Caco-2 (cell line): ENCODE data around the gene NGEF. TPM values are rescaled to one million over a fixed set of nuclear protein-coding genes. Genes with fewer than 3 reads are reported as not detected.

Source experiments
- BruUV-seq: library from RNA; stranded (reverse); fragments of 400-500 nt; replicated peaks from 2 replicates; lab custom pipeline; 2021; lab: Mats Ljungman, UMichigan
- CTCF ChIA-PET: fragments of 300-600 bp; sonication (Branson Sonifier 250); formaldehyde crosslinking; loops from one replicate; lab custom pipeline; 2022; ENCODE audit warnings: antibody characterized with exemption; lab: Charles Lee
- POLR2A ChIA-PET: fragments of 300-600 bp; sonication (Branson Sonifier 250); formaldehyde crosslinking; loops from one replicate; lab custom pipeline; 2022; ENCODE audit warnings: antibody characterized with exemption; lab: Charles Lee
- DNase-seq, 2 experiments: peaks; one replicate each; pipeline versions ENCODE4 v3.0.0 to v3.0.0-alpha.2; 2020 to 2022
- H3K27me3 ChIP-seq: replicated peaks from 2 replicates; pipeline ENCODE4 v1.6.0; 2011; ENCODE audit warnings: low read length; ENCODE audit not compliant: control insufficient read depth, insufficient read depth
- H3K36me3 ChIP-seq: 2 replicates; pipeline ENCODE4 v1.5.1; 2011; ENCODE audit warnings: low read length; ENCODE audit not compliant: control insufficient read depth, insufficient read depth
- H3K4me1 ChIP-seq: fragments of 250-450 bp; sonication (Bioruptor Pico); 2 replicates; pipeline ENCODE4 v1.5.1; 2020; ENCODE audit warnings: mild to moderate bottlenecking
- H3K4me3 ChIP-seq: 2 replicates; pipeline ENCODE4 v1.5.1; 2011; ENCODE audit warnings: low read depth, mild to moderate bottlenecking, control low read depth, low read length
- H3K9me3 ChIP-seq: fragments of 250-450 bp; sonication (Bioruptor Pico); 2 replicates; pipeline ENCODE4 v1.5.1; 2020; ENCODE audit warnings: mild to moderate bottlenecking, moderate library complexity
- H3K27ac Mint-ChIP-seq: one replicate; pipeline ENCODE4 v1.8.0; 2022; ENCODE audit warnings: mixed read lengths; ENCODE audit not compliant: unreplicated experiment
- H3K27me3 Mint-ChIP-seq: one replicate; pipeline ENCODE4 v1.8.0; 2022; ENCODE audit warnings: mixed read lengths; ENCODE audit not compliant: insufficient read depth, unreplicated experiment
- H3K36me3 Mint-ChIP-seq: one replicate; pipeline ENCODE4 v1.8.0; 2022; ENCODE audit warnings: mild to moderate bottlenecking, mixed read lengths; ENCODE audit not compliant: insufficient read depth, unreplicated experiment
- H3K4me1 Mint-ChIP-seq: one replicate; pipeline ENCODE4 v1.8.0; 2022; ENCODE audit warnings: low read depth, mixed read lengths; ENCODE audit not compliant: unreplicated experiment
- H3K4me3 Mint-ChIP-seq: one replicate; pipeline ENCODE4 v1.8.0; 2022; ENCODE audit warnings: mild to moderate bottlenecking, moderate library complexity, mixed read lengths; ENCODE audit not compliant: unreplicated experiment
- H3K9me3 Mint-ChIP-seq: one replicate; pipeline ENCODE4 v1.8.0; 2022; ENCODE audit warnings: mixed read lengths; ENCODE audit not compliant: unreplicated experiment
- CTCF ChIP-seq, 2 experiments: fragments of 200-600 bp in 1 of 2; IDR thresholded peaks; 1 replicate in 1 of 2; 2 replicates in 1 of 2; pipeline versions ENCODE4 v1.5.1 to v1.8.0; 2011 to 2022; ENCODE audit warnings: antibody characterized with exemption in 1 of 2, control low read depth in 1 of 2, inconsistent platforms in 1 of 2, low read depth in 1 of 2, low read length in 1 of 2, mild to moderate bottlenecking in 1 of 2, moderate library complexity in 1 of 2; ENCODE audit not compliant: insufficient read depth in 1 of 2, severe bottlenecking in 1 of 2, unreplicated experiment in 1 of 2
- intact Hi-C: fragments of 100-400 bp; cut with micrococcal nuclease; formaldehyde crosslinking; loops from one replicate; pipeline ENCODE4 v1.10.0; 2022; ENCODE audit not compliant: unreplicated experiment
- total RNA-seq: library from RNA; stranded (reverse); gene quantifications from 2 replicates; pipeline ENCODE4 v1.2.3, GENCODE V29; 2022

NGEF gene
- total RNA-seq, 1 experiment from 2014 or later: 0.77 TPM

GRCh38 chr2:232871835-232872736 is 141.0 kb downstream of the NGEF start:
- no peaks in the 10 kb centered on the region for H3K27me3 Mint-ChIP-seq
- no peak for TF ChIP-seq CTCF (IDR thresholded peaks at IDR 0.05; ENCODE audit: insufficient read depth in 1 of 2, low read depth in 1 of 2, low read length in 1 of 2, severe bottlenecking in 1 of 2, unreplicated experiment in 1 of 2)
- BruUV-seq: no TSS peak
- H3K4me1 ChIP-seq: 0 out of 2 replicates have a peak, but pooled peaks cover 9% of the 10 kb centered on the region
- H3K9me3 Mint-ChIP-seq: no peaks in the 10 kb centered on the region
- peaks cover 12% of the 10 kb centered on the region for H3K36me3 Mint-ChIP-seq
- H3K9me3 ChIP-seq: no peaks in the 10 kb centered on the region
- DNase-seq: no peak
- H3K36me3 ChIP-seq: no peaks in the 10 kb centered on the region
- H3K27me3 ChIP-seq: no peaks in the 10 kb centered on the region
- H3K4me3 Mint-ChIP-seq: no peak overlapping the region
- POLR2A ChIA-PET: no interaction called here
- no peaks in the 10 kb centered on the region for H3K4me1 Mint-ChIP-seq
- intact Hi-C loops: no loop called here
- CTCF ChIA-PET: no interaction called here
- H3K4me3 ChIP-seq: no peak overlapping the region
- H3K27ac Mint-ChIP-seq: no peak overlapping the region

- CTCF ChIA-PET: no interaction called here
Measured at GRCh38 chr2:232871418-232871834, 141.6 kb downstream of the NGEF start.

More at GRCh38 chr2:232871418-232871834, 141.6 kb downstream of the NGEF start:
- no peak for TF ChIP-seq CTCF (IDR thresholded peaks at IDR 0.05; ENCODE audit: insufficient read depth in 1 of 2, low read depth in 1 of 2, low read length in 1 of 2, severe bottlenecking in 1 of 2, unreplicated experiment in 1 of 2)
- POLR2A ChIA-PET: no interaction called here
- no peak overlapping the region for H3K4me3 ChIP-seq
- Mint-ChIP-seq H3K27ac (no peak overlapping the region), H3K4me3 (no peak overlapping the region), H3K4me1 (no peaks in the 10 kb centered on the region), H3K36me3 (peaks cover 12% of the 10 kb centered on the region), H3K27me3 (no peaks in the 10 kb centered on the region), H3K9me3 (no peaks in the 10 kb centered on the region)
- DNase-seq: no peak
- H3K4me1 ChIP-seq: 0 out of 2 replicates have a peak, but pooled peaks cover 9% of the 10 kb centered on the region
- no peaks in the 10 kb centered on the region for H3K36me3 ChIP-seq
- intact Hi-C loops: no loop called here
- no peaks in the 10 kb centered on the region for H3K9me3 ChIP-seq
- no peaks in the 10 kb centered on the region for H3K27me3 ChIP-seq
- BruUV-seq: no TSS peak
